ENCODE data around the gene TMOD4. TPM values are rescaled to one million over a fixed set of nuclear protein-coding genes. Genes with fewer than 3 reads are reported as not detected.

The TMOD4 gene
- total and polyA plus RNA-seq, 10 of the 15 experiments (the other 5 are each of a cell fraction or from before 2014, with no cell fraction given) = 0.30 to 1.2 (median 0.50) TPM; not detected in 1

DNA sequence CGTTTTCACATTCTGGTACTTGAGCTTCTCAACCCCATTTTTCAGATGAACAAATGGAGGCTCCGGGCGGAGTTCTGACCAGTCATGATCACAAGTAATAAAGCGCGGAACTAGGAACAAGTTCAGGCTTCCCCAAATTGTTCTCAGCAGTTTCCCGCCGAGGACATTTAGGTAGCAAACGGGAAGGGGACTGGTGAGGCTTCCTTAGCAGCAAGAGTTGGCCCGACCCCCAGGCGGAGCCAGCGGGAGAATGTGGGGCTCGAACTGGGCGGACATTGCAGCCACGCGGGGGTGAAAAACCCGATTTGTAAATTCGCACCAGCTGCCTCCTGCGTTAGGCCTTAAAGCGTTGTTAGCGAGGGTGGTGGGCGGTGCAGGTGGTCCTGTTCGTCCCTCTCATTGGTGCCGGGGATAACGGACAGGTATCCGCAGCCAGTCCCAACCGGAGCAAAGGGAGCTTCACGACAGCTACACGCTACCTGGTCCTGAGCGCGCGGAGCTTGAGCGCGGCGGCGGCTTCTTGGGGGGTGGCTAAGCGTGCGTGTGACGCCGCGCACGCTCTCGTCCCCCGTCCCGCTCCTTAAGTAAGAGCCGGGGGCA is 44.7 kb downstream of the TMOD4 start (continued):
- TF ChIP-seq, protein P1, sequence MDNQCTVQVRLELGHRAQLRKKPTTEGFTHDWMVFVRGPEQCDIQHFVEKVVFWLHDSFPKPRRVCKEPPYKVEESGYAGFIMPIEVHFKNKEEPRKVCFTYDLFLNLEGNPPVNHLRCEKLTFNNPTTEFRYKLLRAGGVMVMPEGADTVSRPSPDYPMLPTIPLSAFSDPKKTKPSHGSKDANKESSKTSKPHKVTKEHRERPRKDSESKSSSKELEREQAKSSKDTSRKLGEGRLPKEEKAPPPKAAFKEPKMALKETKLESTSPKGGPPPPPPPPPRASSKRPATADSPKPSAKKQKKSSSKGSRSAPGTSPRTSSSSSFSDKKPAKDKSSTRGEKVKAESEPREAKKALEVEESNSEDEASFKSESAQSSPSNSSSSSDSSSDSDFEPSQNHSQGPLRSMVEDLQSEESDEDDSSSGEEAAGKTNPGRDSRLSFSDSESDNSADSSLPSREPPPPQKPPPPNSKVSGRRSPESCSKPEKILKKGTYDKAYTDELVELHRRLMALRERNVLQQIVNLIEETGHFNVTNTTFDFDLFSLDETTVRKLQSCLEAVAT (IDR thresholded peaks at IDR 0.05) = no peak
- TF ChIP-seq BRCA1 (IDR thresholded peaks at IDR 0.05; ENCODE audit: low read depth, low read length) (no peak), SIN3A (IDR thresholded peaks at IDR 0.05; ENCODE audit: low read depth, low read length) (no peak), NBN (IDR thresholded peaks at IDR 0.05) (no peak), NR2F1 (conservative IDR thresholded peaks at IDR 0.05) (no peak), TCF12 (IDR thresholded peaks at IDR 0.05; ENCODE audit: low read depth, low read length) (0 out of 2 replicates have a peak, but pooled peaks have one; percentile 9), RELA (IDR thresholded peaks at IDR 0.05; ENCODE audit: borderline replicate concordance, partially characterized antibody) (no peak), RCOR1 (conservative IDR thresholded peaks at IDR 0.05; ENCODE audit: low read depth, low read length) (no peak), EGR1 (IDR thresholded peaks at IDR 0.05; ENCODE audit: borderline replicate concordance in 1 of 2, low read depth in 2 of 2, low read length in 2 of 2) (peak in 1 of 2 experiments; percentile 51; a peak in 1 of 3 replicates), ZNF274 (IDR thresholded peaks at IDR 0.05; ENCODE audit: insufficient read depth, insufficient read length) (no peak), SMC3 (IDR thresholded peaks at IDR 0.05; ENCODE audit: borderline replicate concordance, low read length) (0 out of 2 replicates have a peak, but pooled peaks have one; percentile 5), SUZ12 (IDR thresholded peaks at IDR 0.05; ENCODE audit: unreplicated experiment) (no peak), BHLHE40 (IDR thresholded peaks at IDR 0.05; ENCODE audit: borderline replicate concordance in 1 of 2, low read depth in 2 of 2, low read length in 1 of 2) (0 out of 4 replicates have a peak, but pooled peaks of 1 of the 2 experiments have one; percentile 34), ASH2L (IDR thresholded peaks at IDR 0.05; ENCODE audit: borderline replicate concordance, low read depth) (no peak), HDAC6 (IDR thresholded peaks at IDR 0.05; ENCODE audit: unreplicated experiment) (no peak), SMAD5 (IDR thresholded peaks at IDR 0.05; ENCODE audit: low read depth) (no peak), PAX8 (IDR thresholded peaks at IDR 0.05) (no peak), NR2C2 (IDR thresholded peaks at IDR 0.05; ENCODE audit: borderline replicate concordance, control insufficient read depth, insufficient read length, low read depth) (no peak), CREB1 (IDR thresholded peaks at IDR 0.05; ENCODE audit: low read depth) (peak; percentile 55; the same call in 1 of the 2 replicates)
- TF ChIP-seq, protein P2, sequence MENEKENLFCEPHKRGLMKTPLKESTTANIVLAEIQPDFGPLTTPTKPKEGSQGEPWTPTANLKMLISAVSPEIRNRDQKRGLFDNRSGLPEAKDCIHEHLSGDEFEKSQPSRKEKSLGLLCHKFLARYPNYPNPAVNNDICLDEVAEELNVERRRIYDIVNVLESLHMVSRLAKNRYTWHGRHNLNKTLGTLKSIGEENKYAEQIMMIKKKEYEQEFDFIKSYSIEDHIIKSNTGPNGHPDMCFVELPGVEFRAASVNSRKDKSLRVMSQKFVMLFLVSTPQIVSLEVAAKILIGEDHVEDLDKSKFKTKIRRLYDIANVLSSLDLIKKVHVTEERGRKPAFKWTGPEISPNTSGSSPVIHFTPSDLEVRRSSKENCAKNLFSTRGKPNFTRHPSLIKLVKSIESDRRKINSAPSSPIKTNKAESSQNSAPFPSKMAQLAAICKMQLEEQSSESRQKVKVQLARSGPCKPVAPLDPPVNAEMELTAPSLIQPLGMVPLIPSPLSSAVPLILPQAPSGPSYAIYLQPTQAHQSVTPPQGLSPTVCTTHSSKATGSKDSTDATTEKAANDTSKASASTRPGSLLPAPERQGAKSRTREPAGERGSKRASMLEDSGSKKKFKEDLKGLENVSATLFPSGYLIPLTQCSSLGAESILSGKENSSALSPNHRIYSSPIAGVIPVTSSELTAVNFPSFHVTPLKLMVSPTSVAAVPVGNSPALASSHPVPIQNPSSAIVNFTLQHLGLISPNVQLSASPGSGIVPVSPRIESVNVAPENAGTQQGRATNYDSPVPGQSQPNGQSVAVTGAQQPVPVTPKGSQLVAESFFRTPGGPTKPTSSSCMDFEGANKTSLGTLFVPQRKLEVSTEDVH (IDR thresholded peaks at IDR 0.05; ENCODE audit: low read depth, partially characterized antibody) = no peak
- TF ChIP-seq, protein P3, sequence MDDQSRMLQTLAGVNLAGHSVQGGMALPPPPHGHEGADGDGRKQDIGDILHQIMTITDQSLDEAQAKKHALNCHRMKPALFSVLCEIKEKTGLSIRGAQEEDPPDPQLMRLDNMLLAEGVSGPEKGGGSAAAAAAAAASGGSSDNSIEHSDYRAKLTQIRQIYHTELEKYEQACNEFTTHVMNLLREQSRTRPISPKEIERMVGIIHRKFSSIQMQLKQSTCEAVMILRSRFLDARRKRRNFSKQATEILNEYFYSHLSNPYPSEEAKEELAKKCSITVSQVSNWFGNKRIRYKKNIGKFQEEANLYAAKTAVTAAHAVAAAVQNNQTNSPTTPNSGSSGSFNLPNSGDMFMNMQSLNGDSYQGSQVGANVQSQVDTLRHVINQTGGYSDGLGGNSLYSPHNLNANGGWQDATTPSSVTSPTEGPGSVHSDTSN (IDR thresholded peaks at IDR 0.05; ENCODE audit: insufficient replicate concordance, low read depth, low read length) = peak; percentile 92
- TF ChIP-seq, protein P4, sequence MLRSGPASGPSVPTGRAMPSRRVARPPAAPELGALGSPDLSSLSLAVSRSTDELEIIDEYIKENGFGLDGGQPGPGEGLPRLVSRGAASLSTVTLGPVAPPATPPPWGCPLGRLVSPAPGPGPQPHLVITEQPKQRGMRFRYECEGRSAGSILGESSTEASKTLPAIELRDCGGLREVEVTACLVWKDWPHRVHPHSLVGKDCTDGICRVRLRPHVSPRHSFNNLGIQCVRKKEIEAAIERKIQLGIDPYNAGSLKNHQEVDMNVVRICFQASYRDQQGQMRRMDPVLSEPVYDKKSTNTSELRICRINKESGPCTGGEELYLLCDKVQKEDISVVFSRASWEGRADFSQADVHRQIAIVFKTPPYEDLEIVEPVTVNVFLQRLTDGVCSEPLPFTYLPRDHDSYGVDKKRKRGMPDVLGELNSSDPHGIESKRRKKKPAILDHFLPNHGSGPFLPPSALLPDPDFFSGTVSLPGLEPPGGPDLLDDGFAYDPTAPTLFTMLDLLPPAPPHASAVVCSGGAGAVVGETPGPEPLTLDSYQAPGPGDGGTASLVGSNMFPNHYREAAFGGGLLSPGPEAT (IDR thresholded peaks at IDR 0.05; ENCODE audit: low read depth) = no peak
- TF ChIP-seq, protein P5, sequence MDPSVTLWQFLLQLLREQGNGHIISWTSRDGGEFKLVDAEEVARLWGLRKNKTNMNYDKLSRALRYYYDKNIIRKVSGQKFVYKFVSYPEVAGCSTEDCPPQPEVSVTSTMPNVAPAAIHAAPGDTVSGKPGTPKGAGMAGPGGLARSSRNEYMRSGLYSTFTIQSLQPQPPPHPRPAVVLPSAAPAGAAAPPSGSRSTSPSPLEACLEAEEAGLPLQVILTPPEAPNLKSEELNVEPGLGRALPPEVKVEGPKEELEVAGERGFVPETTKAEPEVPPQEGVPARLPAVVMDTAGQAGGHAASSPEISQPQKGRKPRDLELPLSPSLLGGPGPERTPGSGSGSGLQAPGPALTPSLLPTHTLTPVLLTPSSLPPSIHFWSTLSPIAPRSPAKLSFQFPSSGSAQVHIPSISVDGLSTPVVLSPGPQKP (IDR thresholded peaks at IDR 0.05; ENCODE audit: low read depth, low read length) = no peak

Data from GM12878 (cell line).